GM19240 (cell line): ENCODE measurements around the gene TRPM1.

Experiments used
- DNase-seq: peaks from one replicate; pipeline ENCODE4 v3.0.0; 2011; ENCODE audit warnings: low spot score; ENCODE audit not compliant: insufficient read length

Gene TRPM1

DNA sequence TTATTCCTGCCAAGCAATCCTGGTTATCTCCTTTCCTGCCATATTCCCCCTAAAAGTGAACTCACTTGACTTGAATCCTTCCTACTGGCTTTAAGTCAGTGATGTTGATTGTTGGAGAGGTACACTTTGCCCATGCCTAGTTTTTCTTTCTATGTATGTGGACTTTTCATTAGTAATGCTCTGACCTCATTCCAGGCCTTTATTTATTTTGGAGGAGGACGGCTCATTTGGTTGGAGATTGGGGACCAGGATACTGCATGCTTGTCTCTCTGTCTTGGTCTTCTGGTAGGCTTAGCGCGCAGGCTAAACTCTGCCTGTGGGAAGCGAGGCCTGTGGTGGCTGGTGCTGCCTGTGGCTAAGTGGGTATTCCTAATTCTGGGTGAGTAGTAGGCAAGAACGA, 81.0 kb downstream of the TRPM1 start:
- no peak for DNase-seq

DNA sequence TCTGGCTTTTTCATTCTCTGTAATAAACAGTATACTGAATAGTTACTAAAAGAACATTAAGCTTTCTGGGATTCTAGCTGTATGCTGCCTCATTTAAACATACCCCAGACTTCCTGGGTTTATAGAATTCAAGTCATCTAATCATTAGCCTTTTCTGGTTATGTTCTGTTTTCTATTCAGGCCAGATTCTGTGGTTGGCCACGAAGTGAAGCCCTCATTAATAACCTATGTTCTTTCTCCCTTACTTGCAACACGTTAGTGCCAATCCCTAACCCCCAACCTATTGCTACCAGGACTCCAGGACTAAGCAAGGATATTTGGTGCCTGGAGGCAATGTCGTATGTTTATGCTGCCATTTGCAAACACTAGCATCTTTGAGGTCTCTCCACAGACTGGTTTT, 81.5 kb downstream of the TRPM1 start:
- no peak for DNase-seq

DNA sequence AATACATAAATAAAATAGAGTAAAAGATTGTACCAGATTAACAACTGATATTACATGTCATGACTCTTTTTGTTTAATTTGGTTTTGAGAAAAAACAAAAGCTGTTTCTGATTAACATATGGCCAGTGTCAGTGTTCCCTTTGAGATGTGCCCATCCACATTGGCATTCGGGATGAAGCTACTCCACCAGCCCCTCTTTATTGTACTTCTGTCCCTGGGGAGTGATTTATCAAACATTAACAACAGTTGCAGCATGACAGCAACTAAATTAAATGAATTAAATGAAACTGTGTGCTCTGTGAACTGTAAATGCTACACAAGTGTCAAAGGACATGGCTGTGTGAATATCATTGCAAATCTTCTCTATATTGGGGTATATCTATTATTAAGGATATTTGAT, 84.2 kb downstream of the TRPM1 start:
- DNase-seq = no peak

DNA sequence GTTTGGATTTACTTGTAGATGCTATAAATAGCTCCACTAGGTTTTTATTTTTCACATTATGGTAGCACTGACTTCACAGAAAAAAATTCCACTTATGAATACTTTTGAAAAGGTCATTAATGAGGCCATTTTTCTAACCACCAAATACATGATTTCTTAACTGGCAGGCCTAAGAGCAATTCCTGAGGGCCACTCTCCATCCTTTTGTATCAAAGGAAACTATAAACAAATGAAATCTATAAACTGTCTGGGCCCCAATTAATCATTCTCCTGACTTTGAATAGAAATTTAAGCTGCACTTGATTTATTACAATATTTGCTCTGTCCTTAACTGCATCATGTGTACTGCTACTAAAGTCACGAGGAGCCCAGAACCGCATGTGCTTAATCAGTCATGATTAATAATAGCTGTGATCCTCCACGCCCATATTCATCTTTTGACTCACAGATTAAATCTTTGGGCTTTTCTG, 85.0 kb downstream of the TRPM1 start:
- no peak for DNase-seq

DNA sequence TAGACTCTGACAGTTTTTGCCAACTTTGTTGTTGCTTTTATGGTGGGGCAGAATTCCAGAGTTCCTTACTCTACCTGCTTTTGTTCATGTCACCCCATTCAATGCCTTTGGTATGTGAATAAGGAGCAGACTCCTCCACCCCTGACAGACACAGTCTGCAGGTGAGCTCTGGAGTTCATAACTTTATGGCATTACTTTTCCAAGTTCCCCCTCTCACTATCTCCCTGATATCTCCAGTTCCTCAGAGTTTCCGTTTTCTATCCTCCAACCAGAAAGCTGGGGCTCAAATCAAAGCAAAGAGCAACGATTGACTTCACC, 87.0 kb downstream of the TRPM1 start:
- no peak for DNase-seq

DNA sequence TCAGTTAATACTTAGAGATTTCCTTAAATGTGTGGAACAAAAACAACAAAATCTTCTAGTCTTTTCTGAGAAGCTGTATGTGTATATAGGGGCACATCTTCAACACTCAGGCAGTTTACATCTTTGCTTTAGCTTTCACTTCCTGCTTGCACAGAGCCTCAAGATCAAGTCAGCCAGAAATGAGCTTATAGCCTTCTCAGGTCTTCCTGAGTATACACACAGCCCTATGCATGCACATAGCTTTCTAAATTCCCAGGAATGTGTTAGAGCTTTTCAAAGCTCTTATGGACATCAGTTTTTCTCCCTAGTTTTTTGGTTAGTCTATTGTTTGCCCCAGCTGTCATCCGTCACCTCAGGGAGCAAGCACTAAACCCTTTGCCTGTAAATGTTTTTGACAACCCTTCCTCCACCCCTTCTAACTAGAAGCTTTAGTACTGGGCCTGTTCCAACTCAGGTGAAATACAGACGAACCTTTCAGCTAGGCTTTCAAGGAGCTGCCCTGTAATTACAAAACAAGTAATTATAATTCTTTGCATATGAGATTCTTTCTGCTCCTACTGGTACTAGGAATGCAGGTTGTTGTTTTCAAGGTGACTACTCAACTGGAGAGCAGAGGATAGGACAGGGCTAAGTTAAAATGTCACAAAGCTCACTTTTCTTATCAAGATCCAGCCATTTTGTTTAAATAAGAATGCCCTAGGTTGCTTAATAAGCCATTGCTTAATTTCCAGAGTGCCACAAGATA, 87.5 kb downstream of the TRPM1 start:
- peak; percentile 14 for DNase-seq

DNA sequence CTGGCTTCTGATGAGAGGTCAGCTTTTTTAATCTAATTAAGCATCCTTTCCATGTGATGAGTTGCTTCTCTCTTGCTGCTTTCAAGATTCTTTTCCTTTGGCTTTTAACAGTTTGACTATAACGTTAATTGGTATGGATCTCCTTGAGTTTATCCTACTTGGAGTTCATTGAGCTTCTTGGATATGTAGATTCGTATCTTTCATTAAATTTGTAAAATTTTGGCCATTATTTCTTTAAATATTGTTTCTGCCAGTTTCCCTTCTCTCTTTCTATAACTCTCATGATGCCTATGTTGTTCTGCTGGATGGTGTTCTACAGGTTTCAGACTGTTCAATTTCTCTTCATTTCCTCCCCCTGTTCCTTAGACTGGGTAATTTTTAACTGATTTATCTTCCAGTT, 89.1 kb downstream of the TRPM1 start:
- no peak for DNase-seq

DNA sequence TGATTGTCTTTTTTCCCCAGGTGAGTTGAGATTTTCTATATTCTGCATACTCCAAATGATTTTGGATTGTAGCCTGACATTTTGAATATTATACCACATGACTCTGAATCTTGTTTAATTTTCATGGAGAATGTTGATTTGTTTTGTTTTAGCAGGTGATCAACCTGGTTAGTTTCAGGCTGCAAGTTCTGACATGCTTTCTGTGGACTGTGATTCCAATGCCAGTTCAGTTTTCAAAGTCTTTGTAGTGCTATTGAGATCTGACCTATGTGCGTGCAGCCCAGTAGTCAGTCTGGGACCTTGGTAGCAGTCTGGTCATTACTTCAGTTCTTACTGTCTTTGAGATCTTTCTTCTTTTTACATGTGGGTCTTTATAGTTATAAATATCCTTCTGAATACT, 91.5 kb downstream of the TRPM1 start:
- no peak for DNase-seq

DNA sequence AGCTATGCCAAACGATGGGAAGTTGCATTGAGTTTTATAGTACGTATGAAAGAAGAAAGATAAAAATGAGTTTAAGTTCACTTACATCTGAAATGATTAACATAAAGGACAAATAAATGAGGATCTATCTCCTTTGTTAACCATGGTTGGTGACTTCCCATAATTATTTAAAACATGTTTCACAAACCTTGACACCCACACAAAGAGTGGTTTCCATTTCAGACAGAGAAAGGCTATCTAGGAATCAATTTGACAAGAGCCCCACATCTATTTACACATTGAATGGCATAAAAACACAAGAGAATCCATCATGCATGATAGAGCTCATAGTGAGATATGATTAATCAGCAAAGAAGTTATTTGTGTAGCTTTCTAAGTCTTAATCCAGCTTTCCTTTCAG, 95.9 kb downstream of the TRPM1 start:
- no peak for DNase-seq

DNA sequence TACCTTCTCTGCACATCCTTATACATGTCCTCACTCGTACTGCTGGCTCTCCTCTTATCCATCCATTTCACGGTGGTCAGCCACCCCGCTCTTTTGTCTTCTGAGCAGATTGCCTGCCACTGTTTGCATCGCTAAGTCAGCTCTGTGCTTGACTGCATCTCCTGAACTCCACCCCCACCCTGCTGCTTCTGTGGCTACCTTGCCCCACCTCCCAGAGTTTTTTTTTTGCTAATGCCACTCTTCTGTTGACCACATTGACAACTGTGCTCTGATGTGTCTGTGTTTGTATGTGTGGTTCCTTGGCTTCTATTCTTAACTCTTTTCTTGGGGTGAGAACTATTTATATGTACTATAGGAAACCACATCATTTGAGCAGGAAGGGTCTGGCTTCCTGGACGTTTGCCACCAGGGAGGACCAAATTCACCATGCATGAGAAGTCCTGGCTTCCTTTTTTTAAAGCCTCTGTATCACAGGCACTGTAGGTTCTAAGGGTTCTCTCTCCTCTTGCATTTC, 97.2 kb downstream of the TRPM1 start:
- DNase-seq = peak; percentile 45

DNA sequence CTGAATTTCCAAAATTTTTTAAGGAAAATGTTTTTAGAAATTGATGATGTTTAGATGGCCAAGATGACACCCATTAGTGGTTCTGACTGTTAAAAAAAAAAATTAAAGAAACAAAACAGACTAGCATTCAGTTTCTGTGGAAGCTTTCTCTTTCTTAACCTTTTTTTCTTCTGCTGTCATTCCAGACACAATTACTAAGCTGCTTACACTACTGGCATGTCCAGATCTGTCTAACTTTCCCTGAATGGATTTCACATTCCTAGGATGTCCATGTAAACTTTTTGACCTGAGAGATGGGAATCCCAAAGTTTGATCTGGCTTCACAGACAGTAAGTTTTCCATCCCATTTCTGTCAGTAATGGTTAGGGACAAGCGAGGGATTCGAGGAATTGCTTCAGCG, 99.8 kb downstream of the TRPM1 start:
- DNase-seq = no peak

DNA sequence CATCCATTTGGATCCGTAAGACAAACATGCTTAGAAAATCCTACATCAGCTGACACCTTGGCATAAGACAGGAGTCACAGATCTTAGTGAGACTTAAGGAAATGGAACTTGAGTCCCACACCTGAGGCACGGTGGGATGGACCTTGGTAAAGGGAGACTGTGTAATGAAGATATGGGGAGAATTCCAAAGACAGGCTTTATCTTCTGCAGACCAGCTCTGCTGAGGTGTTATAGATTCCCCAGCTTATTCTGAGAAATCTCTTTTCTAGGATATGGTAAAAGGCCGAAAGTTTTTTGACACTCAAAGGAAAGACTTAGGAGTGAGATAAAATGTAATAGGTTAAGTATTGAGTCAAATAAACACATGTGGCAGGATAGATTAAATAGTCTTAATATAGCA, 101.8 kb downstream of the TRPM1 start:
- no peak for DNase-seq

DNA sequence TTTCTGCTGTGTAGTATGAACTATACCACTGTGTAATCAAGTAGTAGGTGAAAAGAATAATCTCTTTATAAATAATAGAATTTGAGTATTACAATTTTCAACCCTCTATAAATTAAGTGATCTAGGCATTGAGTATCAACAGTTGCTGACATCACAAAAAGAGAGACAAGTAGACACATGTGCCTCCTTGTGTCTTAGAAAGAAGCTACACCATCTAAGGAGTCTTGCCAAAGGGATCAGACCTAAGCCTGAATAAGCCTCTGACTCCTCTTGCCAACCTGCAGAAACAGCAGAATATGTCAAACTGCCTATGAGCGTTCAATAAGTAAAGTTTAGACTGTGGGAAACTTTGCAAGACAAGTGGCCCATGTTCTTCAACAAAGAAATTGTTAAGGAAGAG, 104.3 kb downstream of the TRPM1 start:
- no peak for DNase-seq

DNA sequence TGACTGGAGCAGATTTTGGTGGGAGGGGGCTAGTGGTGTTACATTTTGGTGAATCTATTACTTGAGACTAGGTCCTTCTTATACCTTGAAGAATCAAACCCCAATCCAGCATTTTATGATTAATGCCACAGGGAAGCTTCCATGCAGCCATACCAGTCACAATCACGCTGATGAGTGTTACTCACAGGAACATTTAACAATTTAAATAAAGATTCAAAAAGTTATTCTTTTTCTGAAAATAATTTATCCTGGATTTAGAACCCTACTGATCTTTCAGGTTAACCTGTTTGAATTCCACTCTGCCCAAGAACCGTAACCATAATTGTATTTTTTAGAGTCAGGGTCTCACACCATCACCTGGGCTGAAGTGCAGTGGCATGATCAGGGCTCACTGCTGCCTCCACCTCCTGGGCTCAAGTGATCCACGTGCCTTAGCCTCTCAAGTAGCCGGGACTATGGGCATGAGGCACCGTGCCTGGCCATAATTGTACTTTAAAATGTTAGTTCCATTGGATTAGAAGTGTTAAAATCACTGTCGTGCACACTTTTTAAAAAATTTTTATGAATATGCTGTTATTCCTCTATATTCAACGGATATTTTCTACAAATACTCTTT, 109.2 kb downstream of the TRPM1 start:
- no peak for DNase-seq

DNA sequence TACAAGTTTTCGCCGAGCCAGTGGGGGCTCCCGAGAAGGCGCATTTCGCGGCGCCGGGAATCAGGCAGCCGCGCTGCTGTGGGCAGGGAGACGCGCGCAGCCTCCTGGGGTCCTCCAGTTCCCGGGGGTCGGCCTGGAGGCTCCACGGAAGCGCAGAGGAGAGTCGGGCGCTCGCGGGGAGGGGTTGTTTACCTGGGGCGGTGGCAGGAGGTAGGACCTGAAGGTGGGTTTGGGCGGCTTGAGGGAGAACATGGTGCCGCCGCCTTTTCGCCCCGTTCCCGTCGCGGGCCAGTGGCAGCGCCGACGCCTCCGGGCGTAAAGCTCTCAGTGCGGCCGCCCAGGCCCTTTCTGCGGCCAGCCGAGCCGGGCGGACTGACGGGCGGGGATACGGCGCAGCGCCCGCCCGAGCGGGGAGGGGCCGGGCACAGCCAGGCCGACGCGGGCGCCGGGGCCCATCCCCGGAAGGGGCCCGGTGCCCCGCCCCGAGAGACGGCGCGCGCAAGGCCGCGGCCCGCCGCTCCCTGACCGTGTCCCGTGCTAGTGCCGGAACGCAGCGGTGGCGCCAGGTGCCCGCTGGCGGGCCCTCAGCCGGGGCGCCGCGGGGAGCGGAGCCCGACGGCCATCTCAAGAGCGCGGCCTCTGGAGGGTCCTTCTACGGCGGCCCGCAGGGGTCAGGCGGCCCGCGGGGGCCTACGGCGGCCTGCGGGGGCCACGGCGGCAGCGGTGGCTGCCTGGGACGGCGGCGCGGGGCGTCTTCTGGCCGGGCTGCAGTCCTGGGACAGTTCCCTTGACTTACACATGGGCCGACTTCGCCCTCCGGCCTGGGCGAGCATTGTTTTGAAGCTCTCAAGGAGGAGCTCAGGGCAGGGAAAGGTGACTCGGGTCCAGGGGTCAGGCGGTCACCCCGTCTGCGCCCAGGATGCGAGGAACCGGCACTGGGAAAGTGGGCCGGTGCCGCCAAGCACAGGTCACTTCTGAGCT, 110.0 kb downstream of the TRPM1 start, which contains the start of gene MTMR10:
Gene MTMR10 (minus strand): TSS at position 374 of the 981 bp plus-strand sequence. CDS start 122 bp downstream, at position 252.
- DNase-seq = peak; percentile 75

DNA sequence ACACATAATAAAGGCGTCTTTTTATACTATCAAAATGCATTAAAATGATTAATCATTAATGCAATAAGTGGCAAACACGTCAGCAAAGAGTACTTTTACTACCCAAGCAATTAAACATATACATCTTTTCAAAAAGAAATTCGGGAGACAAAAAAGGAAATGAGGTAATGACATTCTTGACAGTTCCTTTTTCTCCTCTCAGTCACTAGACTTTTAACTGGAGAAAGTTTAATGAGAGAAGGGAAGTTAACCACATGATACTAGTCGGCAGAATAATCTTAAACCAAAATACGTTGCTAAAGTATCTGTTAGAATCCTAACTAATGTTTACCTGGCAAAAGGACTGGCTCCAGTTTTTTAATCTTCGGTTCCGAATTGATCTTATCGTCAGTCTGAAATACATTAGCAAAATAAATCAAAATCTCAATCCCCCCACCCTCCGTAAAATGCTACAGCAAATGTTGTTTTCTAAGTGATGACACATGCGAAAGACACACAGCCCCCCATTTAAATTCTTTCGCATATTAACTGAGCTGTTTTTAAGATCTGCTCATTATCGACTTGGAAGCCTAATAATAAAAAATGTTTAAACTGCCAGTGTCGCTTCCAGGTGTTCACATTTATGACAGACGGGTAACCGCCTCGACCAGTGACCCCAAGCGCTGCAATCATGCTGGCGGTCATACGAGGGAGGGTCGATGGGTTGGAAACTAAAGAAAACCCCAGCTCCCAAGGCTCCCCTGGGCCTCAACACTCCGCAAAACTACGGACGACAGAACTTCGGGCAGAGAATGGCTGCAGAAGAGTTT, 110.9 kb downstream of the TRPM1 start:
- DNase-seq = no peak

DNA sequence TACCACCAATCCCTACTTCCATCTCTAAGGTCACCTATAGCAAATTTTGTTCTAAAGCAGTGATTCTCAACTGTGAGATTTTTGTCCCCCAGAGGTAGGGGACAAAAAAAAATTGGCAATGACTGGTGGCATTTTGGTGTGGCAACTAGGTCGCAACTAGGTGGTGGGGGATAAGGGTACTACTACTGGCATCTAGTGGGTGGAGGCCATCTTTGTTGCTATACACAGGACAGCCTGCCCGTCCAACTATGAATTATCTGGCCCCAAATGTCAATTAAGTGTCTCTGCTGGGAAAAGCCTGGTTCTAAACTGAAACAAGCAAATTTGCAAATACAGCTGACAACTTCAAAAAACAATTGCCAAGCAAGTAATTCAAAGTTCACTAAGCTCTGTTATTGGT, 111.5 kb downstream of the TRPM1 start:
- DNase-seq = no peak

DNA sequence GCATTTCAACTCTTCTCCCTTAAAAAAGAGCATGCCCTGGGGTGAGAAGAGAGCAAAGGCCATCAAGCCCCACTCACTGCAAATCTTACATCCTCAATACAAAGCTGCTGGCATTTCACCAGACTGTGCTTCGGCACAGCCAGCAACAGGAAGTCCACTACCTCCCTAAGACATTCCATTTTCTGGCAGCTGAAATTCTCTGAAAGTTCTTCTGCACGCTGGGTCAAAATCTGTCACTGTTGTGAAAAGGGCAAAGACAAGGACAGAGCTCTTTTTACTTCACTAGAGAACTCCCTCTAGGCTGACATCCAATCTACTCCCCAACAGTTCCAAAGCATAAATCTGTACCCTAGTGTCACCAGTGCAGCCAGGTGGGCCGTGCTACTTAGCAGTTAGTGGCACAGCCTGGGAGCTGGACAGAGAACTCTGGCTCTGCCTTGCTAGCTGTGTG, 116.4 kb downstream of the TRPM1 start:
- no peak for DNase-seq

DNA sequence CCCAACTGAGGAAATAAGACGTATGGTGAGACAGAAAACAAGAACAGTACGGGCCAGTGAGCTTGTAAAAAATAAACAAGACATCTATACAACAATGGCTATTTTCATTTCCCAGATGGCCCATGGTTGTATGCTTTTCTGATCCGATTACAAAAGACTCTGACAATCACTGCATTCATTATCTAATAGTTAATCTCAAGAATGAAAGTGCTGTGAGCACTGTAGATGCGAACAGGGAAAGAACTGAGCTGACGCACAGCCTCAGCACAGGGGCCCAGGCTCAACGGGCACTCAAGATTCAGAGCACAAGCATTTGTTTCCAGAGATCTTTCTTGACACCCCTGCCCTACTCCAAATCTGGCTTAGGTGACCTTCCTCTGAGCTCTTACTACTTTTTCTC, 117.0 kb downstream of the TRPM1 start:
- no peak for DNase-seq

DNA sequence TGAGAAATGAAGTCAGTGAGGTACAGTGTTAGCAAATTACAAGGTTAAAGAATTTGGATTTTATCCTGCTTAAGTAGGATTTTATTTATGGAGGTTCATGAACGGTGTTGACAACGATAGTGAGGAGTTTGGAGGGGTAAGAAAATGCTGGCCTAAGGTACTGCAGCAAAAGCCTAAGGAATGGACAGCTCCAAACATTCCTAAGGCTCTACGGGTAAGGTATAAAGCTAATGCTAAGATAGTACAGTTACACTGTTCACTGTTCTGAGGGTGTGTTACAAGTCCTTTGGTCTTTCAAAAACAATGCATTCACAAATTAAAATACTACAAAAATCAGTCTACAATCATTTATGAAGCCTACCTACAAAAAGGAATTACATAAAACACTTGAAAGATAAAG, 117.4 kb downstream of the TRPM1 start:
- DNase-seq = no peak

DNA sequence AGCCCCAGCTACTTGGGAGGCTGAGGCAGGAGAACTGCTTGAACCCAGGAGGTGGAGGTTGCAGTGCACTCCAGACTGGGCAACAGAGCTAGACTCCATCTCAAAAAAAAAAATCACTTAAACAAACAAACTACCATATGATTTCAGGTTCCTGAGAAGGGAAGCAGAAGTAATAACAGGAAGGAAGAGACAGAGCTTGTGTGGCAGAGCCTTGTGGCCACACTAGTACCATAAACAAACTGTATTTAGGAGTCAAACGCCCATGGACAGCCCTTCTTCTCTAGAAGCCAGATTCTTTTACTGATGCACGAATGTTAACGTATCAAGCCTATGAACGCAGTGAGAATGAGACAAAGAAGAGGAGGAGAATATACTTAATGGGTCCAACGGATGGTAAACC, 122.1 kb downstream of the TRPM1 start:
- DNase-seq = no peak
